GM12892 (cell line): ENCODE results near the gene DTHD1.

Source experiments
- DNase-seq: peaks from one replicate; pipeline ENCODE4 v3.0.0; 2011; ENCODE audit not compliant: insufficient read length
- FAIRE-seq: peaks from 2 replicates; lab custom pipeline; 2011; peaks lifted over from hg19 to GRCh38; lab: Jason Lieb, UNC
- POLR2A ChIP-seq: IDR thresholded peaks from 2 replicates; pipeline ENCODE4 v1.6.1; 2011; ENCODE audit warnings: low read depth, low read length, control low read depth
- POLR2AphosphoS5 ChIP-seq: IDR thresholded peaks from 2 replicates; pipeline ENCODE4 v1.6.1; 2011; ENCODE audit warnings: low read depth, low read length, control low read depth
- TAF1 ChIP-seq: IDR thresholded peaks from 2 replicates; pipeline ENCODE4 v1.6.1; 2011; ENCODE audit warnings: low read depth, mild to moderate bottlenecking, control low read depth, low read length, borderline replicate concordance

DTHD1 gene

GRCh38 chr4:36323816-36324419 is 42.5 kb downstream of the DTHD1 start:
- TF ChIP-seq TAF1 (no peak), POLR2AphosphoS5 (no peak), POLR2A (no peak)
- peak; percentile 63 for FAIRE-seq
- DNase-seq: no peak

- TF ChIP-seq POLR2AphosphoS5: no peak
- no peak for TF ChIP-seq POLR2A
- no peak for TF ChIP-seq TAF1
- DNase-seq (no peak), FAIRE-seq (peak; percentile 36)
Measured at GRCh38 chr4:36324808-36325207, 43.4 kb downstream of the DTHD1 start.

- DNase-seq (no peak), FAIRE-seq (peak; percentile 90)
- TF ChIP-seq TAF1 (no peak), POLR2A (no peak), POLR2AphosphoS5 (no peak; the same call in 1 of the 2 replicates)
Measured at GRCh38 chr4:36325499-36325898, 44.1 kb downstream of the DTHD1 start.

- DNase-seq (no peak), FAIRE-seq (no peak)
- no peak for TF ChIP-seq TAF1
- no peak for TF ChIP-seq POLR2A
- TF ChIP-seq POLR2AphosphoS5: no peak
Measured at GRCh38 chr4:36325926-36326325, 44.5 kb downstream of the DTHD1 start.

GRCh38 chr4:36326476-36327029 is 45.1 kb downstream of the DTHD1 start:
- FAIRE-seq (peak; percentile 24), DNase-seq (no peak)
- TF ChIP-seq POLR2A (no peak), POLR2AphosphoS5 (no peak), TAF1 (no peak)

GRCh38 chr4:36327400-36327799 is 46.0 kb downstream of the DTHD1 start:
- no peak for TF ChIP-seq POLR2A
- no peak for TF ChIP-seq POLR2AphosphoS5
- no peak for TF ChIP-seq TAF1
- no peak for DNase-seq
- peak; percentile 9 for FAIRE-seq

GRCh38 chr4:36328130-36328529 is 46.7 kb downstream of the DTHD1 start:
- FAIRE-seq (no peak), DNase-seq (no peak)
- no peak for TF ChIP-seq TAF1
- TF ChIP-seq POLR2A: no peak
- TF ChIP-seq POLR2AphosphoS5: no peak

- DNase-seq (no peak), FAIRE-seq (no peak)
- TF ChIP-seq POLR2AphosphoS5 (no peak), POLR2A (no peak), TAF1 (no peak)
Measured at GRCh38 chr4:36329228-36329627, 47.8 kb downstream of the DTHD1 start.

GRCh38 chr4:36330796-36331195 is 49.4 kb downstream of the DTHD1 start:
- TF ChIP-seq TAF1: no peak
- TF ChIP-seq POLR2A: no peak
- DNase-seq (no peak), FAIRE-seq (peak; percentile 66)

- TF ChIP-seq POLR2A: peak; percentile 94
- peak; percentile 95 for TF ChIP-seq POLR2AphosphoS5
- TF ChIP-seq TAF1: no peak
- DNase-seq: no peak
- FAIRE-seq: peak; percentile 90
Measured at GRCh38 chr4:36332023-36332781, 50.8 kb downstream of the DTHD1 start.

GRCh38 chr4:36332782-36333131 is 51.3 kb downstream of the DTHD1 start:
- no peak for FAIRE-seq
- TF ChIP-seq TAF1: no peak
- TF ChIP-seq POLR2A: no peak
- TF ChIP-seq POLR2AphosphoS5: no peak
- no peak for DNase-seq
